ENCODE results near the gene RNFT2.

RNFT2 gene

GRCh38 chr12:116896411-116896924 lies 158.4 kb downstream of the RNFT2 start:
- no peak for TF ChIP-seq CTCF (IDR thresholded peaks at IDR 0.05; ENCODE audit: extremely low read depth, missing control alignments)
- no peak for DNase-seq (ENCODE audit: low spot score)

DNA sequence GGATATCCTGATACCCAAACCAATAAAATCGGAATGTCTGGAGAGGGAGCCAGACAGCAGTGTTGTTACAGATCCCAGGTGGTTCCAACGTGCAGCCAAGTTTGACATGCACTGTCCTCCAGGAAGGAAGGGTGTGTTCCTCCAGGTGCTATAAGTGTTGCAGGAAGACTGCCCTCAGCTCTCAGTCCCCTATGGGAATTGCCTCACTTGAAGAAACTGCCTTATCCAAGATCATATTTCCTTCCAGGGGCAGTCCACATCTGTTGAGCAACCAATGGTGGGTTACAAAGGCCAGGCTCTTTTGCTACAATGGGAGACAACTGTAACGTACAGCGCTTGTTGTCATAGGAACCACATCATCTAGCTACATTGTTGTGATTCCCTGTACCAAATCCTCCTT lies 159.4 kb downstream of the RNFT2 start:
- TF ChIP-seq CTCF (IDR thresholded peaks at IDR 0.05; ENCODE audit: extremely low read depth, missing control alignments): no peak
- DNase-seq (ENCODE audit: low spot score): no peak

- DNase-seq (ENCODE audit: low spot score): no peak
- TF ChIP-seq CTCF (IDR thresholded peaks at IDR 0.05; ENCODE audit: extremely low read depth, missing control alignments): no peak
These were observed 160.6 kb downstream of the RNFT2 start for GRCh38 chr12:116898669-116899068.

GRCh38 chr12:116901612-116902011 lies 163.5 kb downstream of the RNFT2 start:
- DNase-seq (ENCODE audit: low spot score): no peak
- TF ChIP-seq CTCF (IDR thresholded peaks at IDR 0.05; ENCODE audit: extremely low read depth, missing control alignments): no peak
